Osteoblast (primary cell): Measurements from ENCODE around the gene TXNDC11. TPM values are rescaled to one million over a fixed set of nuclear protein-coding genes. Genes with fewer than 3 reads are reported as not detected.

Experiments used
- DNase-seq: peaks from one replicate; pipeline ENCODE4 v3.0.0; 2011; ENCODE audit warnings: low spot score, mixed read lengths; ENCODE audit not compliant: insufficient read length; ENCODE audit errors: missing footprints
- H2AFZ ChIP-seq: 2 replicates; pipeline ENCODE4 v1.6.0; 2011; ENCODE audit warnings: mild to moderate bottlenecking, low read length
- H3K27ac ChIP-seq: 2 replicates; pipeline ENCODE4 v1.5.1; 2011; ENCODE audit warnings: mild to moderate bottlenecking, low read depth, low read length, moderate library complexity
- H3K27me3 ChIP-seq: 2 replicates; pipeline ENCODE4 v1.6.0; 2012; ENCODE audit warnings: mild to moderate bottlenecking, control low read depth, inconsistent platforms, low read length, moderate library complexity; ENCODE audit not compliant: insufficient read depth
- H3K36me3 ChIP-seq: 2 replicates; pipeline ENCODE4 v1.5.1; 2011; ENCODE audit warnings: mild to moderate bottlenecking, low read length, control low read depth, moderate library complexity; ENCODE audit not compliant: insufficient read depth
- H3K4me1 ChIP-seq: 2 replicates; pipeline ENCODE4 v1.5.1; 2011; ENCODE audit warnings: mild to moderate bottlenecking, low read length, control low read depth, moderate library complexity; ENCODE audit not compliant: insufficient read depth
- H3K4me2 ChIP-seq: 2 replicates; pipeline ENCODE4 v1.6.0; 2011; ENCODE audit warnings: mild to moderate bottlenecking, low read length; ENCODE audit not compliant: insufficient read depth
- H3K4me3 ChIP-seq: fragments of 200-600 bp; sonication (generic); 3 replicates; pipeline ENCODE4 v1.5.1; 2012; ENCODE audit warnings: mild to moderate bottlenecking, low read length, inconsistent platforms; ENCODE audit not compliant: insufficient read depth
- H3K79me2 ChIP-seq: 2 replicates; pipeline ENCODE4 v1.6.0; 2012; ENCODE audit warnings: mild to moderate bottlenecking, low read length, control low read depth, inconsistent platforms; ENCODE audit not compliant: insufficient read depth
- H3K9me3 ChIP-seq: 2 replicates; pipeline ENCODE4 v1.5.1; 2011; ENCODE audit warnings: low read depth, low read length, control low read depth
- H4K20me1 ChIP-seq: 2 replicates; pipeline ENCODE4 v1.6.0; 2012; ENCODE audit warnings: mild to moderate bottlenecking, low read length, control low read depth; ENCODE audit not compliant: insufficient read depth
- total RNA-seq: library from RNA; depleted of rRNA; stranded (reverse); fragments of >200 nt; gene quantifications from 2 replicates; pipeline ENCODE4 v1.2.3, GENCODE V29; 2012
- TF ChIP-seq, protein P1 (sequence below): IDR thresholded peaks from 2 replicates; pipeline ENCODE4 v1.5.1; 2011; ENCODE audit warnings: mild to moderate bottlenecking, low read depth, low read length, moderate library complexity; ENCODE audit errors: extremely low read depth

TXNDC11 gene
- total RNA-seq, 1 donor, result 26.1 TPM

DNA sequence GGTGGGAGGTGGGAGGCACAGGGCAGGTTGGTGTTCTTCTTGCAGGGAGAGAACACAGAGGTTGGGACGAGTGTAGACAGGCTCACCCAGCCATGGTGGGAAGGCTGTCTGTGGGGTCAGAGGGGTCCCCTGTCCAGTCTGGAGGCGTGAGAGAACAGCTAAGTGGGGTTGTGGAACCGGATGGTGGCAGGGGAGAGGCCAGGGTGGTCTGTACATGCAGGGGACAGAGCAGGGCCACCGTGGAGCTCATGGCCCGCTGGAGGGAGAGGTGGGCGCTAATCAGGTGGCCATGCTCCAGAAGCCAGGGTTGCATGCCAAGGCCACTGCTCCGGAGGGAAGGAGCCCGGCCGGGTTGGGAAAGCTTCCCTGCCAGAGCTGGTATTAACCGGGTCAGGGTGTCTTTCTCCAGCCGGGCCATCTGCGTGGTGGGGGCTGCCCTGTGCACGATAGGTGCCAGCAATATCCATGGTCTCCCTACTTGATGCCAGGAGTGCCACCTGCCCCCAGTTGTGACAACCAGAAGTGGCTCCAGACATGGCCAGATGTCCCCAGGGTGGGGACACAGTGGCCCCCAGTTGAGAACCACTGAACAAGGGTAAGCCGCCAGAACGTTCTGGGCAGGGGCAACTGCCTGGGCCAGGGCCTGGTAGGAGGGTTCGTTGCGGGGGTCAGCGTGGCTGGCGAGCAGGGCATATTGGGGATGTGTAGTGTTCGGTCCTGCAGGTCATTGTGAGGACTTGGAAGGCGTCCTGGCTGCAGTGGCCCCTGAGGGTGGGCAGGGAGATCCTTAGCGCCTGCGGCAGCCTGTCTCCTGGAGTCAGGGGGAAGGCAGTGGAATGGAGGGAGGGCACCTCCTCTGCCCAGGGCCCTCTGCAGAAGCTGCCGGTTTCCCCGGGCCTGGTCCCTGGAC, 69.3 kb downstream of the TXNDC11 start:
- Histone ChIP-seq H3K9me3 (no peaks in the 10 kb centered on the region), H3K27me3 (no peaks in the 10 kb centered on the region), H3K36me3 (peaks cover 10% of the 10 kb centered on the region), H3K79me2 (peaks cover 29% of the 10 kb centered on the region), H3K4me2 (no peak overlapping the region), H3K4me1 (peaks cover 21% of the 10 kb centered on the region), H4K20me1 (peaks cover 69% of the 10 kb centered on the region), H3K27ac (no peak overlapping the region), H3K4me3 (no peak overlapping the region), H2AFZ (no peak overlapping the region)
- TF ChIP-seq, protein P1, sequence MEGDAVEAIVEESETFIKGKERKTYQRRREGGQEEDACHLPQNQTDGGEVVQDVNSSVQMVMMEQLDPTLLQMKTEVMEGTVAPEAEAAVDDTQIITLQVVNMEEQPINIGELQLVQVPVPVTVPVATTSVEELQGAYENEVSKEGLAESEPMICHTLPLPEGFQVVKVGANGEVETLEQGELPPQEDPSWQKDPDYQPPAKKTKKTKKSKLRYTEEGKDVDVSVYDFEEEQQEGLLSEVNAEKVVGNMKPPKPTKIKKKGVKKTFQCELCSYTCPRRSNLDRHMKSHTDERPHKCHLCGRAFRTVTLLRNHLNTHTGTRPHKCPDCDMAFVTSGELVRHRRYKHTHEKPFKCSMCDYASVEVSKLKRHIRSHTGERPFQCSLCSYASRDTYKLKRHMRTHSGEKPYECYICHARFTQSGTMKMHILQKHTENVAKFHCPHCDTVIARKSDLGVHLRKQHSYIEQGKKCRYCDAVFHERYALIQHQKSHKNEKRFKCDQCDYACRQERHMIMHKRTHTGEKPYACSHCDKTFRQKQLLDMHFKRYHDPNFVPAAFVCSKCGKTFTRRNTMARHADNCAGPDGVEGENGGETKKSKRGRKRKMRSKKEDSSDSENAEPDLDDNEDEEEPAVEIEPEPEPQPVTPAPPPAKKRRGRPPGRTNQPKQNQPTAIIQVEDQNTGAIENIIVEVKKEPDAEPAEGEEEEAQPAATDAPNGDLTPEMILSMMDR, result no peak
- DNase-seq, result peak; percentile 78

DNA sequence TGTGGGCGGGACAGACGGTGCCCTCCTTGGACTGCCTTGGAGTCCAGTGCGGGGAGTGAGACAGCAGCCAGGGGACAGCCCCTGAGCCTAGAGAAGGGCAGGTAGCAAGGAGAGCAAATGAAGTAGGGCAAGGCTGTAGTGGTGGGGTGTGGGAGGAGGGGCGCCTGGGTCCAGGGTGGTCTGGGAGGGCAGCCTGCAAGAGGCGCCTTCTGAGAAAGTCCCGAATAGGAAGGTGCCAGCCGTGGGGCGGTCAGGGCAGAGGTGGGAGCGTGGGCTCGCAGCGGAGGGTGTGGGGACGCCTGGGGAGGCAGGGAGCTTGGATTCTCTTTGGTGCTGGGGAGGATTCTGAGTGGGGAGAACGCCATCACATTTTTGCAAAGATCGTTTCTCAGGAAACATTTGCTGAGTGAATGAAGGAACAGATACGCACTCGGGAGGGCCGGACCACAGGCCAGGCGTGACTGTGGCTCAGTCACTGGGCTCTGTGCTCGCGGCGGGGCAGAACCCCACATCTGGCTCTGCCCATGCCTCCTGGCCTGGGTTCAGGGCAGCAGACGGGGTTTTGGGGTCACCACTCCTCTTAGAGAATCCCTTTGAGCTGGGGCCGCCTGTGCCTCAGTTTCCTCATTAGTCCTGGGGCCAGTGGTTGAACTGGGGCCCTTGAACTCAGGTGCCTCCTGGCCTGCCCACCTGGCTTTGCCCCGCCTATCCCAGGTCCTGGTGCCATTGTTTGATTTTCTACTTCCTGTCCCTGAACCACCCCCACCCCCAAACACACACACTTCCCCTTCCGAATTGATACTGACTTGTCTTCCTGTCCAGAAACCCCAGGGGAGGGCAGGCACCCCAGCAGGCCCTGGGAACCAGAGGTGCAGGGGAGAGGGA, 70.2 kb downstream of the TXNDC11 start:
- H3K79me2 ChIP-seq, result peaks cover 29% of the 10 kb centered on the region
- no peak overlapping the region for H2AFZ ChIP-seq
- H3K27me3 ChIP-seq, result no peaks in the 10 kb centered on the region
- no peak overlapping the region for H3K4me2 ChIP-seq
- no peak overlapping the region for H3K27ac ChIP-seq
- no peak overlapping the region for H3K4me3 ChIP-seq
- peaks cover 17% of the 10 kb centered on the region for H3K4me1 ChIP-seq
- DNase-seq, result no peak
- TF ChIP-seq, protein P1, result no peak
- H3K9me3 ChIP-seq, result no peaks in the 10 kb centered on the region
- H3K36me3 ChIP-seq, result peaks cover 4% of the 10 kb centered on the region
- peaks cover 63% of the 10 kb centered on the region for H4K20me1 ChIP-seq

DNA sequence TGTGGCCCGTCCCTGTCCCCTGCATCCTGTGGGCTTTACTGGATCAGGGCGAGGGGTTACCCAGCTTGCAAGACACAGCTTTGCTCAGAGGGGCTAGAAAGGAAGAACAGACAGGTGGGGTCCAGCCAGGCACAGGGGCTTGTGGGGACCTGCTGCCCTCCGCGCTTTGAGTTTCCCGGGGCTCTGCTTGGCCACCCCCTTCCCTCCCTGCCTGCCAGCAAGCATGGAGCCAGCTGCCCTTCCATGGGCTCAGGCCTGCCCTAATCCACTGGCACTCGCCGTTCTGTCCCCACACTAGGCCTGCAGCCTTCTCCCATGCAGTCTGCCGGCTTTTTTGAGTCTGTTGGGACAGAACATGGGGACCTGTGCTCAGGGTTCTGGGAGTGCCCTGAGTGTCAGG, 71.0 kb downstream of the TXNDC11 start:
- Histone ChIP-seq H3K27ac (no peak overlapping the region), H3K4me3 (no peak overlapping the region), H3K4me1 (peaks cover 14% of the 10 kb centered on the region), H3K36me3 (peaks cover 2% of the 10 kb centered on the region), H4K20me1 (peaks cover 56% of the 10 kb centered on the region), H3K79me2 (peaks cover 29% of the 10 kb centered on the region), H3K27me3 (no peaks in the 10 kb centered on the region), H2AFZ (no peak overlapping the region), H3K4me2 (no peak overlapping the region), H3K9me3 (no peaks in the 10 kb centered on the region)
- DNase-seq, result no peak
- TF ChIP-seq, protein P1, result no peak
